K562 (cell line): ENCODE measurements around the gene LRMDA. TPM values are rescaled to one million over a fixed set of nuclear protein-coding genes. Genes with fewer than 3 reads are reported as not detected.
"Not testable (repeated sequence)": the region's sequence is repeated elsewhere in the genome, so short reads cannot be mapped to it uniquely, and the experiment has no call there.

Experiments used
- ATAC-seq: fragments of 200-7000 bp; cut with Tn5 transposase; 3 replicates; pipeline ENCODE4 v1.9.1; 2020; ENCODE audit warnings: moderate library complexity
- BruUV-seq: library from RNA; stranded (reverse); fragments of 400-500 nt; replicated peaks from 2 replicates; lab custom pipeline; 2021; lab: Mats Ljungman, UMichigan
- CTCF ChIA-PET: fragments of 300-600 bp; formaldehyde crosslinking; extraction: SDS; loops from one replicate; lab custom pipeline; 2021; ENCODE audit warnings: low intra/inter-chr PET ratio; lab: Yijun Ruan, JAX
- POLR2A ChIA-PET: fragments of 300-600, 350-650 bp; sonication (Branson Sonifier 250); formaldehyde crosslinking; extraction: SDS; loops from one replicate; lab custom pipeline; 2021; ENCODE audit warnings: antibody characterized with exemption, inconsistent platforms; lab: Yijun Ruan, JAX
- DNase-seq, 4 experiments: peaks; one replicate each; pipeline versions ENCODE4 v3.0.0 to v3.0.0-alpha.2; 2011 to 2018; ENCODE audit warnings: low spot score in 3 of 4, mixed read lengths in 3 of 4; ENCODE audit errors: extremely low read depth in 1 of 4
- FAIRE-seq: peaks from 2 replicates; lab custom pipeline; 2011; peaks lifted over from hg19 to GRCh38; lab: Jason Lieb, UNC
- H2AFZ ChIP-seq: 2 replicates; pipeline ENCODE4 v1.6.0; 2011; ENCODE audit warnings: low read depth, low read length, control low read depth, inconsistent platforms
- H3K27ac ChIP-seq: fragments of 200-600 bp; 3 replicates; pipeline ENCODE4 v1.8.0; 2011; ENCODE audit warnings: low read depth, mild to moderate bottlenecking, control low read depth, inconsistent platforms, low read length, moderate library complexity, mixed read lengths; ENCODE audit errors: extremely low read depth
- H3K27me3 ChIP-seq, 2 experiments: fragments of 300-600 bp in 1 of 2; 2 replicates in 1 of 2; 3 replicates in 1 of 2; pipeline versions ENCODE4 v1.6.0 to v1.8.0; 2011; ENCODE audit warnings: inconsistent platforms in 2 of 2, low read length in 2 of 2, mild to moderate bottlenecking in 1 of 2, mixed read lengths in 1 of 2, moderate library complexity in 1 of 2; ENCODE audit not compliant: control insufficient read depth in 2 of 2, insufficient read depth in 2 of 2
- H3K36me3 ChIP-seq: fragments of 300-600 bp; 3 replicates; pipeline ENCODE4 v1.8.0; 2011; ENCODE audit warnings: mild to moderate bottlenecking, low read length, inconsistent platforms; ENCODE audit not compliant: control insufficient read depth, insufficient read depth
- H3K4me1 ChIP-seq, 2 experiments: fragments of 200-600 bp in 1 of 2; replicated peaks in 1 of 2; 2 replicates in 1 of 2; 3 replicates in 1 of 2; pipeline versions ENCODE4 v1.5.1 to v1.8.0; 2011; ENCODE audit warnings: inconsistent platforms in 2 of 2, low read length in 2 of 2, mild to moderate bottlenecking in 1 of 2, mixed read lengths in 1 of 2, moderate library complexity in 1 of 2; ENCODE audit not compliant: control insufficient read depth in 2 of 2, insufficient read depth in 2 of 2
- H3K4me2 ChIP-seq: 2 replicates; pipeline ENCODE4 v1.6.1; 2011; ENCODE audit warnings: low read length, control low read depth, inconsistent platforms, mixed read lengths; ENCODE audit not compliant: insufficient read depth
- H3K4me3 ChIP-seq: fragments of 200-600 bp; sonication (generic), shearing (Covaris generic); 2 replicates; pipeline ENCODE4 v1.5.1; 2016; ENCODE audit warnings: control low read depth, inconsistent platforms
- H3K79me2 ChIP-seq: fragments of 200-600 bp; 3 replicates; pipeline ENCODE4 v1.8.0; 2011; ENCODE audit warnings: low read length, inconsistent platforms; ENCODE audit not compliant: control insufficient read depth, insufficient read depth
- H3K9ac ChIP-seq, 2 experiments: 2 replicates each; pipeline versions ENCODE4 v1.6.0 to v1.6.1; 2011; ENCODE audit warnings: low read depth in 2 of 2, low read length in 2 of 2, control low read depth in 1 of 2, inconsistent platforms in 1 of 2, mild to moderate bottlenecking in 1 of 2, mixed read lengths in 1 of 2; ENCODE audit not compliant: insufficient read depth in 1 of 2
- H3K9me1 ChIP-seq: one replicate; pipeline ENCODE4 v1.6.0; 2011; ENCODE audit warnings: inconsistent platforms, mild to moderate bottlenecking, low read length, moderate library complexity; ENCODE audit not compliant: control insufficient read depth, insufficient read depth
- H3K9me3 ChIP-seq: replicated peaks from 2 replicates; pipeline ENCODE4 v1.5.1; 2011; ENCODE audit warnings: low read depth, low read length, inconsistent platforms; ENCODE audit not compliant: control insufficient read depth, insufficient read depth
- H4K20me1 ChIP-seq: replicated peaks from 2 replicates; pipeline ENCODE4 v1.6.1; 2011; ENCODE audit warnings: low read length, inconsistent platforms, mixed read lengths; ENCODE audit not compliant: control insufficient read depth, insufficient read depth
- GTF2A2 ChIP-seq: IDR thresholded peaks from 2 replicates; pipeline ENCODE4 v1.6.1; 2016; ENCODE audit warnings: mild to moderate bottlenecking, missing genetic modification characterization, missing compliant biosample characterization
- TSC22D4 ChIP-seq: fragments of 450-650 bp; IDR thresholded peaks from 2 replicates; pipeline ENCODE4 v1.6.1; 2016; ENCODE audit warnings: missing genetic modification characterization, missing biosample characterization, control low read depth
- WGBS: fragments of 100-300 bp; shearing (Covaris generic); methylation state at CpG from one replicate; pipeline ENCODE4 v1.1.6; 2016; ENCODE audit warnings: low coverage, mixed read lengths; ENCODE audit not compliant: insufficient coverage; ENCODE audit errors: missing lambda C conversion rate; 5-methylcytosine and 5-hydroxymethylcytosine counted together
- in situ Hi-C: fragments of 300-500 bp; cut with MboI; formaldehyde crosslinking; loops from 4 replicates; pipeline ENCODE4 v1.15.0; 2018; ENCODE audit warnings: inconsistent platforms, mixed read lengths
- intact Hi-C: fragments of 100-400 bp; cut with micrococcal nuclease; formaldehyde crosslinking; loops from 2 replicates; pipeline ENCODE4 v1.14.2; 2022
- polyA plus RNA-seq, 8 experiments: library from polyadenylated mRNA; depleted of rRNA in 4 of 8; stranded (reverse) in 5 of 8; unstranded in 3 of 8; fragments of >200 nt; fragmentation: Nextera tagmentation in 2 of 8; fragmentation: Illumina TruSeq in 1 of 8; extraction: Ambion mirVana in 2 of 8; extraction: Trizol in 1 of 8; gene quantifications; 2 replicates each; pipeline versions ENCODE4 v1.2.1 to v1.2.3, GENCODE V29; 2011 to 2014; ENCODE audit warnings: inconsistent platforms in 1 of 8, missing spikeins in 1 of 8
- total RNA-seq, 7 experiments: library from RNA; depleted of rRNA in 6 of 7; stranded (reverse); fragments of >200 nt in 6 of 7; fragmentation: Illumina TruSeq in 2 of 7; extraction: Trizol in 2 of 7; gene quantifications; 2 replicates each; pipeline versions ENCODE4 v1.2.1 to v1.2.3, GENCODE V29; 2011 to 2021; ENCODE audit warnings: low replicate concordance in 1 of 7

The LRMDA gene
- total and polyA plus RNA-seq, 9 of the 15 experiments (the other 6 are each of a cell fraction or from before 2014, with no cell fraction given), result 0.25 TPM; not detected in 8

DNA sequence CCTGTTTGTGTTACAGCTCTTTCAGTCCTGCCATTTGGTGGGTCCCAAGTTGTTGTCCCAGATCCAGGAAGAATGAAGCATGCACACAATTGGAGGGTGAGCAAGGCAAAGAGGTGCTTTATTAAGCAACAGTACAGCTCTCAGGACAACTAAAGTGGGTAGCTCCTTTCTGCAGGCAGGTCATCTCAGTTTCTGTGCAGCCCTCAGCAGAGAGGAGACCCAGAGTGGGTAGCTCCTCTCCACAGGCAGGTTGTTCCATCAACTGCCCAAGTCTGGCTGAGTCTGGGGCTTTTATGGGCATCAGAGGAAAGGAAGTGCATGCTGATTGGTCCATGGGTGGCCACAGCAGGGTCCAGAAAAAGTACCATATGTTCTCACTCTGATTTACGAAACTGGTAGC lies 624.5 kb downstream of the LRMDA start:
- CTCF ChIA-PET, result no interaction called here
- Histone ChIP-seq H3K27ac (no peak overlapping the region), H3K36me3 (no peaks in the 10 kb centered on the region), H3K9ac (no peak overlapping the region), H3K27me3 (no peaks in the 10 kb centered on the region), H3K9me3 (no peaks in the 10 kb centered on the region), H2AFZ (no peak overlapping the region), H3K4me3 (no peak overlapping the region), H3K4me1 (no peaks in the 10 kb centered on the region), H3K79me2 (no peaks in the 10 kb centered on the region), H4K20me1 (no peaks in the 10 kb centered on the region), H3K9me1 (no peaks in the 10 kb centered on the region), H3K4me2 (no peak overlapping the region)
- WGBS, result 0% methylated on average over 1 of the region's 1 CpG
- BruUV-seq, result no TSS peak
- DNase-seq, result no peak
- no peak for ATAC-seq
- in situ Hi-C loops, result no loop called here
- no peak for TF ChIP-seq GTF2A2 (tag)
- TF ChIP-seq TSC22D4 (tag), result no peak
- POLR2A ChIA-PET, result no interaction called here
- intact Hi-C loops, result no loop called here
- no peak for FAIRE-seq

GRCh38 chr10:76060993-76061392 lies 629.6 kb downstream of the LRMDA start:
- ATAC-seq, FAIRE-seq, BruUV-seq, H3K4me2 ChIP-seq, POLR2A ChIA-PET, H3K9me3 ChIP-seq, H3K36me3 ChIP-seq, intact Hi-C loops, H3K9ac ChIP-seq, H3K4me1 ChIP-seq, H3K27ac ChIP-seq, H2AFZ ChIP-seq, H3K9me1 ChIP-seq, H3K27me3 ChIP-seq, CTCF ChIA-PET, DNase-seq, in situ Hi-C loops, H3K79me2 ChIP-seq, H4K20me1 ChIP-seq, H3K4me3 ChIP-seq: not testable (repeated sequence)
- 0% methylated on average over 2 of the region's 2 CpGs for WGBS
